ENCODE results near the gene TMEM175.
"Not testable (repeated sequence)": the region's sequence is repeated elsewhere in the genome, so short reads cannot be mapped to it uniquely, and the experiment has no call there.

TMEM175 gene

DNA sequence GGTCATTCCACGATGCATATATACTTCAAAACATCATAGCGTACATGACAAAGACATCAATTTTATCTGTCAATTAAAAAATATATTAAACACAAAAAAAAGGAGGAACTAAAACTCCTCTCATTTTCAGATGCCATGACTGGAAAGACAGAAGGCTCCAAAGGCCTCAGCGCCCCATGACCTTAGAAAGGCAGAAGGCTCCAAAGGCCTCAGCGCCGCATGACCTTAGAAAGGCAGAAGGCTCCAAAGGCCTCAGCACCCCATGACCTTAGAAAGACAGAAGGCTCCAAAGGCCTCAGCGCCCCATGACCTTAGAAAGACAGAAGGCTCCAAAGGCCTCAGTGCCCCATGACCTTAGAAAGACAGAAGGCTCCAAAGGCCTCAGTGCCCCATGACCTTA is 13.7 kb upstream of the TMEM175 start:
- not testable (repeated sequence) for DNase-seq

DNA sequence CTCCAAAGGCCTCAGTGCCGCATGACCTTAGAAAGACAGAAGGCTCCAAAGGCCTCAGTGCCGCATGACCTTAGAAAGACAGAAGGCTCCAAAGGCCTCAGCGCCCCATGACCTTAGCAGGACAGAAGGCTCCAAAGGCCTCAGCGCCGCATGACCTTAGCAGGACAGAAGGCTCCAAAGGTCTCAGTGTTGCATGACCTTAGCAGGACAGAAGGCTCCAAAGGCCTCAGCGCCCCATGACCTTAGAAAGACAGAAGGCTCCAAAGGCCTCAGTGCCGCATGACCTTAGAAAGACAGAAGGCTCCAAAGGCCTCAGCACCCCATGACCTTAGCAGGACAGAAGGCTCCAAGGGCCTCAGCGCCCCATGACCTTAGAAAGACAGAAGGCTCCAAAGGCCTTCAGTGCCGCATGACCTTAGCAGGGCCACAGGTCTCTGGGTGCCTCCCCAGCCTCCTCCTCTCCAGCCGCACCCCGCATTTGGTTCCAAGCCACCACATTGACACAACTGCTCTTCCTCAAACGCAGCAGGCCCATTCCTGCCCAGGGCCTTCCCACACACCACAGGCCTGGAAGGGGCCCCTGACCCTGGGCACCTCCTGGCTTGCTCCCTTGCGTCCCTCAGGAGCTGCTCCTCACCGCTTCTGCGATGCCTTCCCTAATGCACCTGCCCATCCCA is 13.1 kb upstream of the TMEM175 start:
- DNase-seq, result not testable (repeated sequence)

DNA sequence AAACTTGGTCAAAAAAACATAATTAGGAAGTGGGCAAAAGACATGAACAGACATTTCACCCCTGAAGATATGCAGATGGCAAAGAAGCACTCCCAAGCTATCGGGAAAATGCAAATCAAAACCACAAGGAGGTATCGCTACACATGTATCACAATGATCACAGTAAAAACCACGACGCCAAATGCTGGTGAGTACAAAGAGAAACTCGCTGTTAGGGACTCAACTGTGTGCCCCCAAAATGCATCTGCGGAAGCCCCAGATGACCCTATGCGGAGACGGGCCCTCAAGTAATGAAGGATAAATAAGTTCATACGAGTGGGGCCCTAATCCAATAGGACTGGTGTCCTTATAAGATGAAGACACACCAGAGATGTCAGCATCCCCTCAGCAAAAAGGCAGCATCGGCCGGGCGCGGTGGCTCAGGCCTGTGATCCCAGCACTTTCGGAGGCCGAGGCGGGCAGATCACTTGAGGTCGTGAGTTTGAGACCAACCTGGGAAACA is 10.4 kb upstream of the TMEM175 start:
- DNase-seq, result no peak

DNA sequence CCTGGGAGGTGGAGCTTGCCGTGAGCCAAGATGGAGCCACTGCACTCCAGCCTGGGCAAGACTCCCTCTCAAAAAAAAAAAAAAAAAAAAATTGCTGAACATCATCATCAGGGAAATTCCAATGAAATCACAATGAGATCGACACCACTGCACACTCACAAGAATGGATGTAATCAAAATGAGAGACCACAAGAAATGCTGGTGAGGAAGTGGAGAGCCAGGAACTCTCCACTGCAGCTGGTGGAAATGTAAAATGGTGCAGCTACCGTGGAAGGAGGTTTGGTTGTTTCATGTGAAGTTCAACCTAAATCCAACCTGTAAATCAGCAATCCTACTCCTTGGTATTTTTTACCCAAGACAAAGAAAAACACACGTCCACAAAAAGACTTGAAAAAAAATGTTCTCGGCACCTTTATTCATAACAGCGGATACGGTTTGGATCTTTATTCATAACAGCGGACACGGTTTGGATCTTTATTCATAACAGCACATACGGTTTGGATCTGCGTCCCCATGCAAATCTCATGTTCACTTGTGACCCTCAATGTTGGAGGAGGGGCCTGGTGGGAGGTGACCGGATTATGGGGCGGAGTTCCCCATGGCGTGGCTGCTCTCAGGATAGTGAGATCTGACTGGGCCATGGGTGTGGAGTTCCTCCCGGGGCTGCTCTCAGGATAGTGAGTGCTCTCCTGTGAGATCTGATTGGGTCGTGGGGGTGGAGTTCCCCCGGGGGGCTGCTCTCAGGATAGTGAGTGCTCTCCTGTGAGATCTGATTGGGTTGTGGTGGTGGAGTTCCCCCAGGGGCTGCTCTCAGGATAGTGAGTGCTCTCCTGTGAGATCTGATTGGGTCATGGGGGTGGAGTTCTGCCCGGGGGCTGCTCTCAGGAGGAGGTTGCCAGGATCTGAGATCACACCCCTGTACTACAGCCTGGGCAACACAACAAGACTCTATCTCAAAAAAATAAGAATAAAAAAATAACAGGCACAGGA is 7.9 kb upstream of the TMEM175 start:
- DNase-seq, result no peak

GRCh38 chr4:925171-925570 is 7.1 kb upstream of the TMEM175 start:
- DNase-seq, result no peak

GRCh38 chr4:925771-926500 is 6.3 kb upstream of the TMEM175 start:
- no peak for DNase-seq

DNA sequence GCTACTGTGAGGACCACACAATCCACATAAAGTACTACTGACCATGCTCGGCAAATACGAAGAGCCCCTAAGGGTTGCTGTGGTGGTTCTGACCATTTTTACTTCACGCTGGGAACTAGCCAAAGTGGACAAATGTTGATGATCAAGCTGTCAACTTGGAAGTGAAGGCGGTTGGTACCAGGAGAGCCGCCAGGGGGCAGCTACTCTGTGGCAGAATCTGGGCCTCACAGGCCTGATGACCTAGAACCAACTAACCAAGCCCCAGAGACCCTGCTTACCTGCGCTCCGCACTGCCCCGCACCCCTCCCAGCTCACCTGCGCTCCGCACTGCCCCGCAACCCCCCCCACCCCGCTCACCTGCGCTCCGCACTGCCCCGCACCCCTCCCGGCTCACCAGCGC is 5.7 kb upstream of the TMEM175 start:
- DNase-seq, result no peak

DNA sequence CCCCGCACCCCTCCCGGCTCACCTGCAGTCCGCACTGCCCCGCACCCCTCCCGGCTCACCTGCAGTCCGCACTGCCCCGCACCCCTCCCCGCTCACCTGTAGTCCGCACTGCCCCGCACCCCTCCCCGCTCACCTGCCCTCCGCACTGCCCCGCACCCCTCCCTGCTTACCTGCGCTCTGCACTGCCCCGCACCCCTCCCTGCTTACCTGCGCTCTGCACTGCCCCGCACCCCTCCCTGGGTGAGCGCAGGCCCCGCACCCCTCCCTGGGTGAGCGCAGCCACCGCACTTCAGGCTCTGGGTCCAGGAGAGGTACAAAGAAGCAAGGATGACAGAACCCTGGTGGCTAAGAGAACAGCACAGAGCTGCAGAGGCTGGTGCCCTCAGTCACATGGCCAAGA is 4.7 kb upstream of the TMEM175 start:
- DNase-seq, result not testable (repeated sequence)

GRCh38 chr4:929096-929765 is 3.0 kb upstream of the TMEM175 start:
- no peak for DNase-seq

- no peak for DNase-seq
Observed at GRCh38 chr4:930028-930551, 2.2 kb upstream of the TMEM175 start.

DNA sequence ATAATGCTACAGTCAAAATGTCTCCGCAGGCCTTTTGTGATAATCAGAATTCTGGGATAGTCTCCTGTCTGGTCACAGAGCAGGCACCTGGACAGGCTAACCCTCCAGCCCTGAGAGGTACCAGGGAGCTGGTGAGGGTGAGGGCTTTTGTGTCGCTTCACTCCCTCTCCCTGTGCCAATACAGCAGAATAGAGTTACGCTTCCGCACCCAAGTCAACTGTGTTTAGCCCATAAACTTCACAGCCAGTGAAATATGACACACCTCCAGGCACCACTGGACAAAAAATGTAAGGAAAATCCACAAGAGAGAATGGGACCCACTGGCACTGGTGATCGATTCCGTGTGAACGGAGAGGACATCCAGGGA is 1.4 kb upstream of the TMEM175 start:
- DNase-seq, result no peak

GRCh38 chr4:931194-931959 is 883 bp upstream of the TMEM175 start:
- no peak for DNase-seq

DNA sequence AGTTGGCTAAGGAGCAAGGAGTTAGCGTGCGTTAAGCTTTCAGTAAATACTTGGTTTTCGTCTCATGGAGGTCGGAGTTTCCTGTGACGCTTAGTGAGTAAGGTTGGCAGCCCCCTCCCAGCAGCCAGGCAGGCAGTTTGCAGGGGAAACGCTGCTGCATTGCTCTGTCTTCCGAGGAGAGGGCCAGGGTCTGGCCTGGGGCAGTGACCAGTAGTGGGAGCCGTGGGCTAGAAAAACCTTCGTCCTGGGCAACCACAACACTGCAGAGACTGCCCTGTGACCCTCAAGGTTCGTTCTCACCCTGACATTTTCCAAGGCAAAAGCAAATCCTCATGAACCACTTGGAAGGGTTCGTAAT is 432 bp downstream of the TMEM175 start:
- DNase-seq, result no peak

- DNase-seq, result not testable (repeated sequence)
Observed at GRCh38 chr4:939508-939907, 7.2 kb downstream of the TMEM175 start.

GRCh38 chr4:945274-946102 is 13.2 kb downstream of the TMEM175 start:
- no peak for DNase-seq

- no peak for DNase-seq
Observed at GRCh38 chr4:946103-946450, 13.8 kb downstream of the TMEM175 start.

GRCh38 chr4:946517-947471 is 14.5 kb downstream of the TMEM175 start:
- no peak for DNase-seq

GRCh38 chr4:947491-947971 is 15.3 kb downstream of the TMEM175 start:
- no peak for DNase-seq

DNA sequence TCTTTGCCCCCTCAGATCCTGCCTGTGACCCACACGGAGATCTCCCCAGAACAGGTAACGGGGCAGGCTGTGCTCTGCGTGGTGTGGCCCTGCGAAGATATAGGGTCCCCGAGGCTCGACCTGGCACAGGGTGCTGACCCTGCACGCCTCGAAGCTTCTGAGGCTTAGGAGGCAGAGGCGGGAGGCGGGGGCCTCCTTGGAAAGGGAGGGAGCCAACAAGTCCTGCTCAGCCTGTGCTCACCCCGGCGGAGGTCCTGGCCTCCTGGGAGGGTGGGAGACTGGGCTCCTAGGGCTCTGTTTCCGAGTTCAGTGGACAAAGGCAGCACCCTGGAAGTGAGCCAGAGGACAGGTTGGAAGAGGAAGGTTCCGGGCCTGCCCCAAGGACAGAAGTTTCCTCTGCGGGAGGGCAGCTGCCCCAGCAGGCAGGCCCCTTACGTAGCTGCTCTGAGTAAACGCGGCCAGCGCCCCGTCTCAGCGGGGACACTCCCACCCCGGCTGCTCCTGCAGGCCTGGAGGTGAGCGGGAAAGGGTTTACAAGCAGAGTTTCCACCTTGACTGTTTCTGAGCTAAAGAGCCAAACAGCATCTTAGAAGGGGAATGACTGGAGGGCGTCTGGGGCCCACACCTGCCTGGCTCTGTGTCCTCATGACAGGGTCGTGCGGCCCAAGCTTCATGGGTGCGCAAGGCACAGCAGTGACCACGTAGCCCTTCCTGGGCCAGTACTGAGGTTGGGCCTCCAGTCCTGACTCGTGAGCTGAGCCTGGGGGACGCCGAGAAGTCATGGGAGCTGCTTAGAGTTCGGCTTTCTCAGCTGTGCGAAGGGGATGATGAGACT is 16.1 kb downstream of the TMEM175 start:
- no peak for DNase-seq
